Raji (cell line): ENCODE measurements around the gene ZMYM2.

Experiments
- POLR2A ChIP-seq: IDR thresholded peaks from 2 replicates; pipeline ENCODE4 v1.6.1; 2011; ENCODE audit warnings: low read depth, low read length, control low read depth; ENCODE audit not compliant: insufficient read depth

Gene ZMYM2

GRCh38 chr13:20130652-20131051 lies 172.1 kb downstream of the ZMYM2 start:
- TF ChIP-seq POLR2A = no peak

DNA sequence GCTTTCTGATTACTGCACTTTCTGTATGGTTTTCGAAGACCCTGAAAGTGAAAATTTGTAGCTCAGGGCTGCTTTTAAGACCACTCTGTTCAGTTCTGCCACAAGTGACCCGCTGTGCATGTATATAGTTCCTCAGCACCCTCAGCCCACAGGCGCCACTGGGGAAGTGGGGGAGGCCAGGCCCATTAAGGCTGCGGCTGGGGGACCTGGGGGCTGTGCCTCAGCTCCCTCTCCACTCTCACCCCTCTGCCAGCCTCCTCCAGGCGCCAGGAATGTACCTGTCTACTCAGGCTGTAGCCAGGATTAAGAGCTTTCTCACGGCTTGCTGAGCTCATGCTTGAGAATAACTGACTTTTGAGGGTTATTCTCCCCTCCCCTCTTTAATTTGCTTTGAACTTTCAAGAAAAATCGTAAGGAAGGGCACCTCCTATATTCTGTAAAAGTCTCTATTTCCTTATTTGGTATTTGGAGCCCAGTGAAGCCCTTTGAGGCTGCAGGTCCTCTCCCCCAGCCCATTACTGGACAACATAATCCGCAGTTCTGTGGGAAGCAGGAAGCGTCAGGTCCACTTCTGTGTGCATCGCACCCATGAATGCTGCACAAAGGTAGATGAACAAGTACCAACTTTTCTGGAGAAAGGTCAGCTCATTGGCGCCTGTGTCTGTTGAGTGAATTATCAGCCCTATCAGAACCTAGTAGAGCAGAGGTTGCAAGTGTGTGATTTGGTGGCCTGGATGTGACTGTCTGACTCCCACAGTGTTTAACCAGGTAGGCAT lies 172.7 kb downstream of the ZMYM2 start:
- no peak for TF ChIP-seq POLR2A

DNA sequence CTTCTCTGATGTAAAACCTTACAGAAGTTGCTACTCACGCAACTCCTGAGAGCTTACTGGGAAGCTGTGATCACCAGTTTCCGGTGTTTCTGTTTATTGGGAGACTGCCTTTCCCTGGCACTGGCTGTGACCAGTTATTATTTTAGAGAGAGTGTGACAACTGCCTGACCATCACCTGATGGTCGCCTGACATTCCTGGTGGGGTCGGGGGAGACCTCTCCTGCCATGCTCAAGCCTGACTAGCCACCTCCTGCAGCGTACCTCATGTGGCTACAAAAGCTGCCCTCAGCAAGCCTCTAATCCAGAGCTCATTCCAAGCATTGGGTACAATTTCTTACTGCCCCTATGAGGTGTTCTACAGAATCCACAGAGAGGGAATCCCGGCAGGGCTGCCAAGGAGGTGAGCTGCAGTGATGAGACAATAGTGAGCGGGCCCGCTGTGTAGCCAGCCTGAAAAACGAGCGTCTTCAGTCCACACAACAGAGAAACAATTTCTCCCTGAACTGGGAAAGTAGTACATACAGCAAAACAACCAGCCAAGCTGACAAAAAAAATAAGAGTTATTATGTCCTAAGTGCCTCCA lies 173.6 kb downstream of the ZMYM2 start:
- no peak for TF ChIP-seq POLR2A

GRCh38 chr13:20134732-20135131 lies 176.2 kb downstream of the ZMYM2 start:
- no peak for TF ChIP-seq POLR2A

GRCh38 chr13:20136781-20137703 lies 178.5 kb downstream of the ZMYM2 start:
- no peak for TF ChIP-seq POLR2A

DNA sequence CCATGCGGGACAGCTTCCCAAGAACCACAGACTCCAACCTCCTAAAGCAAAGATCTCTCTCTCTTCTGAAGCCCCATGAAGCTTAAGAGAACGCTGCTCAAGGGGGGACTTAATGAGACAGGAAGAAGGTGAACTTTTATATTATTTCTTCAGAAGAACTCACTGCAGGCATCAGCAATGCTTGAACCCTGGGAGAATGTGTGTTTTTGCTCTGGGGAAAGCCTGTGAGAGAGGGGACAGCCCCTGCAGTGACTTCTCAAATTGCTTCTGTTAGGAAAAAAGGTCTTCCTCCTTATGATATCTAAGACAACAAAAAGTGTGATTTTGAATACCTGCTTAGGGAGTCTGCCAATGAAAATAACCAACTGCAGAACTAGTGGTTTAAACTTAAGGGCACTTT lies 179.3 kb downstream of the ZMYM2 start:
- TF ChIP-seq POLR2A = no peak

DNA sequence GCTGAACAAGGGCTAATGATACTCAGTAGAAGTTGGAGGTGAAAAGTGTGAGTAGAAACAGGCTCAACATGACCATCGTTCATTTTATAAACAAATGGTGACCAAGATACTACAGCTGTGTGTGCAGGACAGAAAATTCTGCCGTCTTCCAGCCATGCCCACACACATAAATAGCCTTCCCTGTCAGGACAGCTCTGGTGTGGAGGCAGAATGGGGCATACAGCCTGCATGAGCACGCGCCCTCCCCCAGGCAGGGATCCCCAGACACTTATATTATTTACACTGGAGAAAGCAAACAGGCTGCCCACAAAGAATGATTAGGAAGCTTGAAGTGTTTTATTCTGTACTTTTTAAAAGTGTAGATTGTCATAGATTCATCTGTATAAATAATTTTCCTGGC lies 182.0 kb downstream of the ZMYM2 start:
- no peak for TF ChIP-seq POLR2A
